Measurements from ENCODE around the gene PAPPA2.

PAPPA2 gene

DNA sequence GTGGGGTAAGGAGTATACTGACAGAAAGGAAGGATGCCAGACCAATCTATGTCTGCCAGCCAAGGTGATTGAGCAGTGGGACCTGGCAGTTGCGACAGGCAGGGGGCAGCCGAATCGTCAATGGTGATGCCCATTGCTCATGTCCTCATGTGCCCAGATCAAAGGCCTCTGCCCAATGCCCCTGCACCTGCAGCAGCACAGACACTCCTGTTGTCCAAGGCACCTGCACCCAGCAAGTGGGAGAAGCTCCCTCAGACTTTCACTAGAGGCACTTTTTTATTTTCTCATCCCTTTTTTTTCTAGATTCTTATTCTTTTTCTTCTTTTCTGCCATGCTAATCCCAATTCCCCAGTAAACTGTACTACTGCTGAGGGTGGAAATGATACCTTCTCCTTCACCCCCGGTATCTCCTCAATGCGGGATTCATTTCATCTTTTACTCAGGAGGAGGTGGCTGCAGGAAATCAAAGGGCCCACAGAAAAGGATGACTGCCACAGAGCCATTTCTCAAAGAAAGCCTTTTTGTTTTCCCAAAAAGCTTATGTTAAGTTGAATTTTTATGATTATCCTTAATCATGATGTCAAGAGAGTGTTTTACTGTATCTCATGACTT, 332.0 kb downstream of the PAPPA2 start:
- no peak for DNase-seq (ENCODE audit: low spot score in 2 of 2)
- Histone ChIP-seq H3K4me1 (no peaks in the 10 kb centered on the region), H3K27me3 (ENCODE audit: low read depth) (no peaks in the 10 kb centered on the region), H3K36me3 (replicated peaks) (no peaks in the 10 kb centered on the region), H3K9me3 (no peaks in the 10 kb centered on the region), H3K4me3 (no peak overlapping the region)
- in situ Hi-C loops (cut with MboI; ENCODE audit: low sequenced_read_pairs) = no loop called here

DNA sequence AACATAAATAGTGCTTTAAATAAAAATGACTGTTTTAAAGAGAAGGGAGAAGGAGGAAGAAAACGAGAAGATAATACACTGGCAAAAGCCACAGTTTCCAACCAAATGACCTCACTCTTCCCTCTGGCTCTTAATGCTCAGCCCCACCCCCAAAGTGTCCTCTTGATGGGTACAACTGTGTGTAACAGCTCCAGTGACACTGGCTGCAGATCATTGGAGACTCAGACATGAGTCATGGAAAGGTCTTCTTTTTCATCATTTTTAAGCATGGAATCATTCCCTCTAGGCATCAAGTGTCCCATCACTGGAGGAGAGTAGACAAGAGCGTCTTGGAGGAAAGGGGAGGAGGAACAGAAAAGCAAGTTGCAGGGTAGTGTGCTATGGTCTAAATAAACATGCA, 333.0 kb downstream of the PAPPA2 start:
- Histone ChIP-seq H3K9me3 (no peaks in the 10 kb centered on the region), H3K4me1 (no peaks in the 10 kb centered on the region), H3K27me3 (ENCODE audit: low read depth) (no peaks in the 10 kb centered on the region), H3K36me3 (replicated peaks) (no peaks in the 10 kb centered on the region), H3K4me3 (no peak overlapping the region)
- in situ Hi-C loops (cut with MboI; ENCODE audit: low sequenced_read_pairs) = no loop called here
- no peak for DNase-seq (ENCODE audit: low spot score in 2 of 2)

DNA sequence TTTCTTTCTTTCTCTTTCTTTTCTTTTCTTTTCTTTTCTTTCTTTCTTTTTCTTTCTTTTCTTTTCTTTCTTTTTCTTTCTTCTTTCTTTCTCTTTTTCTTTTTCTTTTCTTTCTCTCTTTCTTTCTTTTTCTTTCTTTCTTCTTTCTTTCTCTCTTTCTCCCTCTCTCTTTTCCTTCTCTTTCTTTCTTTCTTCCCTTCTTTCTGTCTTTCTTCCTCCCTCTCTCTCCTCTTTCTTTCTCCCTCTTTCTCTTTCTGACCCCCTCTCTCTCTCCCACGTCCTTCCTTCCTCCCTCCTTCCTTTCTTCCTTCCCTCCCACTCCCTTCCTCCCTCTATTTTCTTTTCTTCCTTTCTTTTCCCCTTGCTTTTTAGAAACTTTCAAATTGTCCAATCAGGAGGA, 333.6 kb downstream of the PAPPA2 start:
- H3K9me3 ChIP-seq = no peaks in the 10 kb centered on the region
- DNase-seq (ENCODE audit: low spot score in 2 of 2) = no peak
- no peaks in the 10 kb centered on the region for H3K4me1 ChIP-seq
- H3K4me3 ChIP-seq = no peak overlapping the region
- H3K27me3 ChIP-seq (ENCODE audit: low read depth) = no peaks in the 10 kb centered on the region
- in situ Hi-C loops (cut with MboI; ENCODE audit: low sequenced_read_pairs) = no loop called here
- H3K36me3 ChIP-seq (replicated peaks) = no peaks in the 10 kb centered on the region

GRCh38 chr1:176799327-176799726, 336.4 kb downstream of the PAPPA2 start:
- Histone ChIP-seq H3K4me3 (no peak overlapping the region), H3K4me1 (no peaks in the 10 kb centered on the region), H3K36me3 (replicated peaks) (no peaks in the 10 kb centered on the region), H3K27me3 (ENCODE audit: low read depth) (no peaks in the 10 kb centered on the region), H3K9me3 (no peaks in the 10 kb centered on the region)
- in situ Hi-C loops (cut with MboI; ENCODE audit: low sequenced_read_pairs) = no loop called here
- DNase-seq (ENCODE audit: low spot score in 2 of 2) = no peak

DNA sequence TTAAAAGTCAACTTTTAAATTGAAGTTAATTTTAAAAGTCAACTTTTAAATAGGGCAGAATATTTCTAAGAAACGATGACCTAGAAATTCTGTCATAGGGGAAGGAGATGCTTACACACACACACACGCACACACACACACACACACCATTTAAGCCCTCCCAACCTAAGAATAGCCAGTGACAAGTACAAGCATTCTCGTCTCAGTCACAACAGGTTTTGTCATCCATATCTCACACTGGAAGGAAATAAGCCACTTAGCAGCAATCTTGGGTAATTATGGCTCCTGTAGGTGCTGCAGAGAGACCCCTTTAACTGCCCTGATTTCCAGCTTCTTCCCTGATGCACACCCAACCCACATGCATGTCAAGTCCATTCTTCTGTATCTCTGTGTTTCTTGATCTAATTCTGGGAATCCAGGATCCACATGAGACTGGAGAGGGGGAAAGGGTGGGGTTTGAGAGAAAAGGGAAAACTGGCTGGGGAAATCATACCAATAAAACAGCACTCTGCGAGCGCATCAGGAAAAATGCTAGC, 338.1 kb downstream of the PAPPA2 start:
- H3K27me3 ChIP-seq (ENCODE audit: low read depth) = no peaks in the 10 kb centered on the region
- H3K36me3 ChIP-seq (replicated peaks) = no peaks in the 10 kb centered on the region
- H3K4me3 ChIP-seq = no peak overlapping the region
- no peaks in the 10 kb centered on the region for H3K9me3 ChIP-seq
- in situ Hi-C loops (cut with MboI; ENCODE audit: low sequenced_read_pairs) = no loop called here
- DNase-seq (ENCODE audit: low spot score in 2 of 2) = no peak
- no peaks in the 10 kb centered on the region for H3K4me1 ChIP-seq

DNA sequence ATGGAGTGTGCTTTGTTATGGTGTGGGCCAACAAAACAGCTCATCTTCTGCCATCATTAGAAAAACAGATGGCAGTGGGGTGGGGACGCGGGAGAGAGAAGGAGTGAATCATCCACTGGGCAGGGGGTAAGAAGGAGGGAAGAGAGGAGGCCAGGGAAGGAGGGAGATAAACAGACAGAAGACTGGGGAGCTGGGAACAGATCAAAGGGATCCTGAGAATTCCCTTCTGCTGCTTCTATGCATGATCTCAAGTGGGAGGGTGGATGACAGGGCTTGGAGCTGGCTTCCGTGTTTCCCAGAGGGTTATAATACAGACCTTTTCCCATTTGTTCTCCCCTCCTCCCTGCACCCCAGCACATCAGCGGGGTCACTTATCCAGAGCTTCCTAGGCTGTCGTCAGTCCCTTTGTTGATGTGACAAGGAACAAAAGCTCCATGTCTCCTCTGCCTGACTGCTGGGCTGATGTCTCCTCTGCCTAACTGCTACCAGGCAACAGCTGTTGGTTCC, 338.6 kb downstream of the PAPPA2 start:
- H3K9me3 ChIP-seq = no peaks in the 10 kb centered on the region
- H3K27me3 ChIP-seq (ENCODE audit: low read depth) = no peaks in the 10 kb centered on the region
- no peaks in the 10 kb centered on the region for H3K4me1 ChIP-seq
- in situ Hi-C loops (cut with MboI; ENCODE audit: low sequenced_read_pairs) = no loop called here
- no peak overlapping the region for H3K4me3 ChIP-seq
- H3K36me3 ChIP-seq (replicated peaks) = no peaks in the 10 kb centered on the region
- DNase-seq (ENCODE audit: low spot score in 2 of 2) = no peak

GRCh38 chr1:176802316-176802715, 339.3 kb downstream of the PAPPA2 start:
- no peak for DNase-seq (ENCODE audit: low spot score in 2 of 2)
- in situ Hi-C loops (cut with MboI; ENCODE audit: low sequenced_read_pairs) = no loop called here

GRCh38 chr1:176803042-176803441, 340.1 kb downstream of the PAPPA2 start:
- Histone ChIP-seq H3K27me3 (ENCODE audit: low read depth) (no peaks in the 10 kb centered on the region), H3K36me3 (replicated peaks) (no peaks in the 10 kb centered on the region), H3K9me3 (no peaks in the 10 kb centered on the region), H3K4me3 (no peak overlapping the region), H3K4me1 (no peaks in the 10 kb centered on the region)
- no peak for DNase-seq (ENCODE audit: low spot score in 2 of 2)
- in situ Hi-C loops (cut with MboI; ENCODE audit: low sequenced_read_pairs) = no loop called here

More at GRCh38 chr1:176802316-176802715, 339.3 kb downstream of the PAPPA2 start:
- Histone ChIP-seq H3K27me3 (ENCODE audit: low read depth) (no peaks in the 10 kb centered on the region), H3K9me3 (no peaks in the 10 kb centered on the region), H3K4me1 (no peaks in the 10 kb centered on the region), H3K36me3 (replicated peaks) (no peaks in the 10 kb centered on the region), H3K4me3 (no peak overlapping the region)

DNA sequence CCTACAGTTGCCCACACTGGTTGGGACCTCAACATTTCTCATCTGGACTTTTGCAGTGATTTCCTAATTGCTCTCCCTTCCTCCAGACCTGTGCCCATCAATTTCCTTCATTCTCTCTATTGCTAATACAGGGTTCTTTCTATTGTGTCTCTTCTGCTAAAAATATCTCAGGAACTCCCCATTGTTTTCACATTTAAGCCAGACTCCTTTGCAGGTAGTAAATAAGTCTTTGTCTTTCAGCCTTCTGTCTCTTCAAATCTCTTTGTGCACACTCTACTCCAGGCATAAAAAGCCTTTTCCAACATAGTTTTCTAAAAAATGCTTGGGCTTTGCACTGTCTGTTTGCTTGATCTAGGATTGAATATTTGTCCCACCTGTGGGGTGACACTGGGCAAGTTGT, 340.6 kb downstream of the PAPPA2 start:
- Histone ChIP-seq H3K4me1 (no peaks in the 10 kb centered on the region), H3K4me3 (no peak overlapping the region), H3K9me3 (no peaks in the 10 kb centered on the region), H3K27me3 (ENCODE audit: low read depth) (no peaks in the 10 kb centered on the region), H3K36me3 (replicated peaks) (no peaks in the 10 kb centered on the region)
- in situ Hi-C loops (cut with MboI; ENCODE audit: low sequenced_read_pairs) = no loop called here
- DNase-seq (ENCODE audit: low spot score in 2 of 2) = no peak

DNA sequence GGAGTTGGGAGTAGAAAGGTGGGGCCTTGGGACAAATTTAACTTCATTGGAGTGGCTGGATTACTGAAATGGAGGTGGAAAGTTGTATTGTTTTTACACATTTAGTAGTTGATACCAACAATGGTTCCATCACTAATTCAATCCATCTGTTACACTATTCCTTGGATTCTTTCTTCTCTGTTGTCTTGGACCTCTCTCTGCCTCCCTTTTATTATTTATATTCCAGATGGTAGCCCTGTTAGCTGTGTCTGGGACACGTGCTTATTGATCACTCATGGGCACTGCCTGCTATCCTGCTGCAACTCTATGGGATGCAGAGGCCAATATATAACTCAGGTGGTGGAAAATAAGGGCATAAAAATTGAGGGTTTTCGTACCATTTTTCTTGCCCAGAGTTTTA, 346.3 kb downstream of the PAPPA2 start:
- Histone ChIP-seq H3K36me3 (replicated peaks) (no peaks in the 10 kb centered on the region), H3K27me3 (ENCODE audit: low read depth) (no peaks in the 10 kb centered on the region), H3K4me1 (no peaks in the 10 kb centered on the region), H3K9me3 (no peaks in the 10 kb centered on the region), H3K4me3 (no peak overlapping the region)
- in situ Hi-C loops (cut with MboI; ENCODE audit: low sequenced_read_pairs) = no loop called here
- DNase-seq (ENCODE audit: low spot score in 2 of 2) = no peak

- in situ Hi-C loops (cut with MboI; ENCODE audit: low sequenced_read_pairs) = no loop called here
- no peak for DNase-seq (ENCODE audit: low spot score in 2 of 2)
Measured at GRCh38 chr1:176811511-176812288, 348.7 kb downstream of the PAPPA2 start.

DNA sequence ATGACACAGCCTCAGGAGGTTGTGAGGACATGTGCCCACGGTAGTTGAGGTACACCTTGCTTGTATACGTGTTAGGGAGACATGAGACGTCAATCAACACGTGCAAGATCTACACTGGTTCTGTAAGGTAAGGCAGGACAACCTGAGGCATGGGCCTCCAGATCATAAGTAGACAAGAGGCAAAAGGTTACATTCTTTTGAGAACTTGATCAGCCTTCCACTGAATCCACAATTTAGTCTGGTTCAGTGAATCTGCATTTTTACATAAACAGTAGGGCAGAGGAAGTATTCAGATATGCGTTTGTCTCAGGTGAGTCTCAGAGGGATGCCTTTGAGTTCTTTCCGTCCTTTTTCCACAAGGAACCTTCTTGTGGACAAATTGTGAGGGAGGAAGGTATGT, 352.6 kb downstream of the PAPPA2 start:
- Histone ChIP-seq H3K9me3 (no peaks in the 10 kb centered on the region), H3K4me3 (no peak overlapping the region), H3K4me1 (no peaks in the 10 kb centered on the region), H3K36me3 (replicated peaks) (no peaks in the 10 kb centered on the region), H3K27me3 (ENCODE audit: low read depth) (no peaks in the 10 kb centered on the region)
- in situ Hi-C loops (cut with MboI; ENCODE audit: low sequenced_read_pairs) = no loop called here
- DNase-seq (ENCODE audit: low spot score in 2 of 2) = no peak

More at GRCh38 chr1:176811511-176812288, 348.7 kb downstream of the PAPPA2 start:
- Histone ChIP-seq H3K4me3 (no peak overlapping the region), H3K9me3 (no peaks in the 10 kb centered on the region), H3K27me3 (ENCODE audit: low read depth) (no peaks in the 10 kb centered on the region), H3K36me3 (replicated peaks) (no peaks in the 10 kb centered on the region), H3K4me1 (no peaks in the 10 kb centered on the region)

DNA sequence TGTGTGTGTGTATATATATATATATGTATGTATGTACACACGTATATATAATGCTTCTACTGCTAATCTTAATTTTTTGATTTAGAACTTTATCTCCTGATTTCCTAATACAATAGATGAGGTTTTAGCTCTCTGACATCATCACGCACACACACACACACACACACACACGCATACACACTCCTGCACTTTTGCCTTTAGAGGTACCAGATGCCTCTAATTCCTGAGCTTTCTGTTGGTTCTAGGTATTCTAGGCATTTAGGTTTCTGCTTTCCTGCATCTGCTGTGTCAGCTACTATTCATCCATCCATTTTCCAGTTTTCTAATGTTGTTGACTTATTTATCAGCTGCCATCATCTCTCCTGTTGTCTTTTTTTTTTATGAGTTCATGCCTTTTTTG, 353.3 kb downstream of the PAPPA2 start:
- Histone ChIP-seq H3K4me3 (no peak overlapping the region), H3K4me1 (no peaks in the 10 kb centered on the region), H3K36me3 (replicated peaks) (no peaks in the 10 kb centered on the region), H3K27me3 (ENCODE audit: low read depth) (no peaks in the 10 kb centered on the region), H3K9me3 (no peaks in the 10 kb centered on the region)
- in situ Hi-C loops (cut with MboI; ENCODE audit: low sequenced_read_pairs) = no loop called here
- no peak for DNase-seq (ENCODE audit: low spot score in 2 of 2)

DNA sequence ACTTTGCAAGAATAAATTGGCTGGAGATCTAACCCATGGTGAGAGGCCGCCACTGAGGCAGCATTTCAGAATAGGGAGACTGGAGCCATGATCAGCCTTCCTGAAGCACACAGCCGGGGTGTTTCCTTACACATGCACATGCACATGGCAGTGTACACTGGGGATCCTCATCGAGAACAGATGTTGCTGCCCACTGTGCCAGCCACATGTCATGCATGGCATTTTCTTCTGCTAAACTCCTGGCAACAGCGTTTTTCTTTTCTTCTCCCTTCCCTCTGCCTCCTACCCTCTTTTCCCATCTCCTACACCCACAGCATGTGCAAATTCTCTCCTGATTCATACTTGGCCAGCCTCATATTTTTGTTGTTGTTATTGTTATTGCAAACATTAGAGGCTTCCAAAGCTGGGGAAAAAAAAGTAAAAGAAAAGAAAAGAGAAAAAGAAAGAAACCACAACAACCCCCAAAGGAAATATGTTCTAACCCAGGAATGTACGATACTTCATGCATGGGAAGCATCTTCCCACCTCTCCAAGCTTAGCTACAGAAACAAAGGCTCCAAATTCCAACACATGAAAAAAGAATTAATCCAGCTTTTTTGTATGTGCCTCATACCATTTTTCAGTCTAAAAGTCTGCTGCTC, 357.5 kb downstream of the PAPPA2 start:
- DNase-seq (ENCODE audit: low spot score in 2 of 2) = no peak
- Histone ChIP-seq H3K27me3 (ENCODE audit: low read depth) (no peaks in the 10 kb centered on the region), H3K36me3 (replicated peaks) (no peaks in the 10 kb centered on the region), H3K4me1 (no peaks in the 10 kb centered on the region), H3K4me3 (no peak overlapping the region), H3K9me3 (no peaks in the 10 kb centered on the region)
- in situ Hi-C loops (cut with MboI; ENCODE audit: low sequenced_read_pairs) = no loop called here
